GM19468 (cell line): ENCODE data around the gene PCMTD2.

Source experiments
- ATAC-seq: cut with Tn5 transposase; IDR thresholded peaks from one replicate; pipeline ENCODE4 v1.9.1; 2021; ENCODE audit warnings: mild to moderate bottlenecking, moderate library complexity, moderate number of reproducible peaks; ENCODE audit not compliant: unreplicated experiment; ENCODE audit errors: extremely low read depth

Gene PCMTD2

GRCh38 chr20:64237316-64237715 is 18.2 kb upstream of the PCMTD2 start:
- ATAC-seq: no peak

GRCh38 chr20:64238115-64238825 is 17.3 kb upstream of the PCMTD2 start:
- ATAC-seq: no peak

GRCh38 chr20:64238851-64239387 is 16.6 kb upstream of the PCMTD2 start:
- no peak for ATAC-seq

- ATAC-seq: no peak
Measured at GRCh38 chr20:64239449-64240242, 15.9 kb upstream of the PCMTD2 start.

- ATAC-seq: no peak
Measured at GRCh38 chr20:64240243-64241015, 15.1 kb upstream of the PCMTD2 start.

GRCh38 chr20:64241061-64241460 is 14.5 kb upstream of the PCMTD2 start:
- ATAC-seq: no peak

- no peak for ATAC-seq
Measured at GRCh38 chr20:64242003-64242796, 13.3 kb upstream of the PCMTD2 start.

- no peak for ATAC-seq
Measured at GRCh38 chr20:64242797-64243475, 12.6 kb upstream of the PCMTD2 start.

- ATAC-seq: no peak
Measured at GRCh38 chr20:64244281-64244805, 11.2 kb upstream of the PCMTD2 start.

GRCh38 chr20:64244870-64245603 is 10.5 kb upstream of the PCMTD2 start:
- ATAC-seq: no peak

GRCh38 chr20:64245746-64246595 is 9.6 kb upstream of the PCMTD2 start:
- no peak for ATAC-seq

- ATAC-seq: no peak
Measured at GRCh38 chr20:64246616-64247306, 8.8 kb upstream of the PCMTD2 start.

GRCh38 chr20:64247307-64247618 is 8.3 kb upstream of the PCMTD2 start:
- ATAC-seq: no peak

GRCh38 chr20:64247970-64248841 is 7.3 kb upstream of the PCMTD2 start:
- ATAC-seq: no peak

- no peak for ATAC-seq
Measured at GRCh38 chr20:64250027-64250426, 5.5 kb upstream of the PCMTD2 start.

- ATAC-seq: no peak
Measured at GRCh38 chr20:64253000-64253383, 2.6 kb upstream of the PCMTD2 start.
